ENCODE results near the gene ACTR3. TPM values are rescaled to one million over a fixed set of nuclear protein-coding genes. Genes with fewer than 3 reads are reported as not detected.

Gene ACTR3
- total RNA-seq, 4 donors from 2014 or later: 83.9 to 126 (median 102) TPM

- no peak overlapping the region for H3K27ac ChIP-seq
Observed at GRCh38 chr2:114007436-114007835, 117.5 kb downstream of the ACTR3 start.

GRCh38 chr2:114008720-114009119 lies 118.8 kb downstream of the ACTR3 start:
- Histone ChIP-seq H3K36me3 (no peaks in the 10 kb centered on the region), H3K9me3 (no peaks in the 10 kb centered on the region), H3K4me1 (no peaks in the 10 kb centered on the region), H3K27ac (no peak overlapping the region), H3K4me3 (replicated peaks in 1 of 3) (no peak overlapping the region), H3K27me3 (no peaks in the 10 kb centered on the region)
- no peak for DNase-seq
- intact Hi-C loops (cut with DNase I): no loop called here
- no peak for TF ChIP-seq CTCF (IDR thresholded peaks at IDR 0.05)
- TF ChIP-seq POLR2A (IDR thresholded peaks at IDR 0.05): no peak
- WGBS, 2 donors: 74 to 77% methylated on average over 4 of the region's 4 CpGs

More at GRCh38 chr2:114007436-114007835, 117.5 kb downstream of the ACTR3 start:
- Histone ChIP-seq H3K36me3 (no peaks in the 10 kb centered on the region), H3K4me1 (no peaks in the 10 kb centered on the region), H3K9me3 (no peaks in the 10 kb centered on the region), H3K27me3 (no peaks in the 10 kb centered on the region), H3K4me3 (replicated peaks in 1 of 3) (no peak overlapping the region)
- 90 to 98% methylated on average over 3 of the region's 3 CpGs for WGBS, 2 donors
- intact Hi-C loops (cut with DNase I): no loop called here
- DNase-seq: no peak
- TF ChIP-seq CTCF (IDR thresholded peaks at IDR 0.05): no peak
- TF ChIP-seq POLR2A (IDR thresholded peaks at IDR 0.05): no peak

- Histone ChIP-seq H3K4me3 (replicated peaks in 1 of 3) (no peak overlapping the region), H3K27me3 (no peaks in the 10 kb centered on the region), H3K9me3 (no peaks in the 10 kb centered on the region), H3K27ac (no peak overlapping the region), H3K4me1 (no peaks in the 10 kb centered on the region), H3K36me3 (no peaks in the 10 kb centered on the region)
- TF ChIP-seq CTCF (IDR thresholded peaks at IDR 0.05): no peak
- TF ChIP-seq POLR2A (IDR thresholded peaks at IDR 0.05): no peak
- intact Hi-C loops (cut with DNase I): no loop called here
- no peak for DNase-seq
- 79 to 80% methylated on average over 7 of the region's 7 CpGs for WGBS, 2 donors
Observed at GRCh38 chr2:114009205-114009944, 119.5 kb downstream of the ACTR3 start.

- H3K36me3 ChIP-seq: no peaks in the 10 kb centered on the region
- TF ChIP-seq POLR2A (IDR thresholded peaks at IDR 0.05) (no peak), CTCF (IDR thresholded peaks at IDR 0.05) (no peak)
- no peaks in the 10 kb centered on the region for H3K4me1 ChIP-seq
- DNase-seq: no peak
- intact Hi-C loops (cut with DNase I): no loop called here
- no peaks in the 10 kb centered on the region for H3K27me3 ChIP-seq
- no peak overlapping the region for H3K4me3 ChIP-seq (replicated peaks in 1 of 3)
- WGBS, 2 donors: 88 to 92% methylated on average over 2 of the region's 2 CpGs
- no peaks in the 10 kb centered on the region for H3K9me3 ChIP-seq
- H3K27ac ChIP-seq: no peak overlapping the region
Observed at GRCh38 chr2:114010001-114010400, 120.1 kb downstream of the ACTR3 start.

GRCh38 chr2:114011713-114012112 lies 121.8 kb downstream of the ACTR3 start:
- intact Hi-C loops (cut with DNase I): no loop called here
- 66 to 81% methylated on average over 4 of the region's 4 CpGs for WGBS, 2 donors
- no peak overlapping the region for H3K27ac ChIP-seq
- DNase-seq: no peak
- no peaks in the 10 kb centered on the region for H3K27me3 ChIP-seq
- H3K9me3 ChIP-seq: no peaks in the 10 kb centered on the region
- H3K4me1 ChIP-seq: no peaks in the 10 kb centered on the region
- H3K36me3 ChIP-seq: no peaks in the 10 kb centered on the region
- H3K4me3 ChIP-seq (replicated peaks in 1 of 3): no peak overlapping the region
- TF ChIP-seq CTCF (IDR thresholded peaks at IDR 0.05): no peak
- no peak for TF ChIP-seq POLR2A (IDR thresholded peaks at IDR 0.05)

Data from thyroid gland (tissue), 4 donors.